Astrocyte (in vitro differentiated cells and primary cell): ENCODE measurements around the gene FRZB. TPM values are rescaled to one million over a fixed set of nuclear protein-coding genes. Genes with fewer than 3 reads are reported as not detected.
"Not testable (repeated sequence)": the region's sequence is repeated elsewhere in the genome, so short reads cannot be mapped to it uniquely, and the experiment has no call there.

Experiments
- DNase-seq: peaks from one replicate; pipeline ENCODE4 v3.0.0-alpha.2; 2010; ENCODE audit warnings: low read depth
- FAIRE-seq: peaks from 2 replicates; lab custom pipeline; 2011; peaks lifted over from hg19 to GRCh38; lab: Jason Lieb, UNC
- H2AFZ ChIP-seq: 2 replicates; pipeline ENCODE4 v1.6.0; 2012; ENCODE audit warnings: low read depth, low read length, inconsistent platforms
- H3K27ac ChIP-seq: 2 replicates; pipeline ENCODE4 v1.5.1; 2011; ENCODE audit warnings: low read depth, low read length, inconsistent platforms
- H3K27me3 ChIP-seq: 2 replicates; pipeline ENCODE4 v1.6.0; 2011; ENCODE audit warnings: low read length, inconsistent platforms; ENCODE audit not compliant: insufficient read depth
- H3K36me3 ChIP-seq: 2 replicates; pipeline ENCODE4 v1.5.1; 2011; ENCODE audit warnings: low read length, inconsistent platforms; ENCODE audit not compliant: insufficient read depth
- H3K4me1 ChIP-seq: 2 replicates; pipeline ENCODE4 v1.5.1; 2011; ENCODE audit warnings: low read length, inconsistent platforms; ENCODE audit not compliant: insufficient read depth
- H3K4me2 ChIP-seq: 2 replicates; pipeline ENCODE4 v1.6.0; 2012; ENCODE audit warnings: low read length, inconsistent platforms
- H3K4me3 ChIP-seq: 2 replicates; pipeline ENCODE4 v1.5.1; 2011; ENCODE audit warnings: low read depth, mild to moderate bottlenecking, low read length, inconsistent platforms; ENCODE audit not compliant: insufficient read depth
- H3K79me2 ChIP-seq: 2 replicates; pipeline ENCODE4 v1.6.0; 2012; ENCODE audit warnings: mild to moderate bottlenecking, low read length, inconsistent platforms; ENCODE audit not compliant: insufficient read depth
- H3K9ac ChIP-seq: 2 replicates; pipeline ENCODE4 v1.6.0; 2012; ENCODE audit warnings: mild to moderate bottlenecking, low read length, inconsistent platforms
- H3K9me3 ChIP-seq: 2 replicates; pipeline ENCODE4 v1.5.1; 2012; ENCODE audit warnings: low read depth, mild to moderate bottlenecking, low read length, inconsistent platforms; ENCODE audit not compliant: insufficient read depth
- H4K20me1 ChIP-seq: 2 replicates; pipeline ENCODE4 v1.6.0; 2012; ENCODE audit warnings: low read length, inconsistent platforms; ENCODE audit not compliant: insufficient read depth
- H3K27ac Mint-ChIP-seq: one replicate; pipeline ENCODE4 v1.8.0; 2021; ENCODE audit warnings: mild to moderate bottlenecking, mixed read lengths; ENCODE audit not compliant: unreplicated experiment
- H3K27me3 Mint-ChIP-seq: one replicate; pipeline ENCODE4 v1.8.0; 2021; ENCODE audit warnings: low read depth, mixed read lengths; ENCODE audit not compliant: unreplicated experiment
- H3K36me3 Mint-ChIP-seq: one replicate; pipeline ENCODE4 v1.8.0; 2021; ENCODE audit warnings: low read depth, mixed read lengths; ENCODE audit not compliant: unreplicated experiment
- H3K4me1 Mint-ChIP-seq: one replicate; pipeline ENCODE4 v1.8.0; 2021; ENCODE audit warnings: low read depth, mixed read lengths; ENCODE audit not compliant: unreplicated experiment
- H3K4me3 Mint-ChIP-seq: one replicate; pipeline ENCODE4 v1.8.0; 2021; ENCODE audit warnings: mild to moderate bottlenecking, moderate library complexity, mixed read lengths; ENCODE audit not compliant: unreplicated experiment
- H3K9me3 Mint-ChIP-seq: one replicate; pipeline ENCODE4 v1.8.0; 2021; ENCODE audit warnings: mild to moderate bottlenecking, mixed read lengths; ENCODE audit not compliant: unreplicated experiment
- EZH2 ChIP-seq: IDR thresholded peaks from 2 replicates; pipeline ENCODE4 v1.6.1; 2012; ENCODE audit warnings: mild to moderate bottlenecking, low read length, inconsistent platforms; ENCODE audit not compliant: insufficient read depth
- total RNA-seq: library from RNA; stranded (reverse); gene quantifications from 2 replicates; pipeline ENCODE4 v1.2.1, GENCODE V29; 2021
- TF ChIP-seq, protein P1 (sequence below): IDR thresholded peaks from 2 replicates; pipeline ENCODE4 v1.5.1; 2011; ENCODE audit warnings: low read depth, mild to moderate bottlenecking, inconsistent platforms, low read length, moderate library complexity; ENCODE audit not compliant: insufficient read depth

The FRZB gene
- total RNA-seq, 1 donor from 2014 or later = 0.77 TPM

DNA sequence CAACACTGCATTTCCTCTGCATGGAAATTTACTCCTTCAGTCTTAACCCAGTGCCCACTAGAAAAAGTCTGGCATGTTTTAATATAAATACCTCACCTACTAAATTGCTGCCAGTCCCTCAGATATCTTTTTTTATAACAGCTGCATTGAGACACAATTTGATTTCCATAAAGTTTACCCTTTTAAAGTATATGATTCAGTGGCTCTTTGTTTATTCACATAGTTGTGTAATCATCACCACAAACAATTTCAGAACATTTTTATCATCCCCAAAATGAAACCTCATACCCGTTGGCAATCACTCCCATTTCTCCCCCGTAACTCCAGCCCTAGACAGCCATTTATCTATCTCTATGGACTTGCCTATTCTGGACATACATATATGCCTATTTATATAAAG is 17.0 kb upstream of the FRZB start:
- Mint-ChIP-seq H3K9me3 (peaks cover 10% of the 10 kb centered on the region), H3K4me3 (no peak overlapping the region), H3K27ac (no peak overlapping the region), H3K36me3 (peaks cover 4% of the 10 kb centered on the region), H3K4me1 (no peaks in the 10 kb centered on the region), H3K27me3 (no peaks in the 10 kb centered on the region)
- Histone ChIP-seq H3K4me1 (no peaks in the 10 kb centered on the region), H4K20me1 (no peaks in the 10 kb centered on the region), H2AFZ (no peak overlapping the region), H3K4me3 (no peak overlapping the region), H3K36me3 (no peaks in the 10 kb centered on the region), H3K79me2 (no peaks in the 10 kb centered on the region), H3K27ac (no peak overlapping the region), H3K9ac (no peak overlapping the region), H3K4me2 (no peak overlapping the region), H3K27me3 (no peaks in the 10 kb centered on the region), H3K9me3 (no peaks in the 10 kb centered on the region)
- TF ChIP-seq EZH2 = no peak
- TF ChIP-seq, protein P1, sequence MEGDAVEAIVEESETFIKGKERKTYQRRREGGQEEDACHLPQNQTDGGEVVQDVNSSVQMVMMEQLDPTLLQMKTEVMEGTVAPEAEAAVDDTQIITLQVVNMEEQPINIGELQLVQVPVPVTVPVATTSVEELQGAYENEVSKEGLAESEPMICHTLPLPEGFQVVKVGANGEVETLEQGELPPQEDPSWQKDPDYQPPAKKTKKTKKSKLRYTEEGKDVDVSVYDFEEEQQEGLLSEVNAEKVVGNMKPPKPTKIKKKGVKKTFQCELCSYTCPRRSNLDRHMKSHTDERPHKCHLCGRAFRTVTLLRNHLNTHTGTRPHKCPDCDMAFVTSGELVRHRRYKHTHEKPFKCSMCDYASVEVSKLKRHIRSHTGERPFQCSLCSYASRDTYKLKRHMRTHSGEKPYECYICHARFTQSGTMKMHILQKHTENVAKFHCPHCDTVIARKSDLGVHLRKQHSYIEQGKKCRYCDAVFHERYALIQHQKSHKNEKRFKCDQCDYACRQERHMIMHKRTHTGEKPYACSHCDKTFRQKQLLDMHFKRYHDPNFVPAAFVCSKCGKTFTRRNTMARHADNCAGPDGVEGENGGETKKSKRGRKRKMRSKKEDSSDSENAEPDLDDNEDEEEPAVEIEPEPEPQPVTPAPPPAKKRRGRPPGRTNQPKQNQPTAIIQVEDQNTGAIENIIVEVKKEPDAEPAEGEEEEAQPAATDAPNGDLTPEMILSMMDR = no peak
- FAIRE-seq (no peak), DNase-seq (no peak)

DNA sequence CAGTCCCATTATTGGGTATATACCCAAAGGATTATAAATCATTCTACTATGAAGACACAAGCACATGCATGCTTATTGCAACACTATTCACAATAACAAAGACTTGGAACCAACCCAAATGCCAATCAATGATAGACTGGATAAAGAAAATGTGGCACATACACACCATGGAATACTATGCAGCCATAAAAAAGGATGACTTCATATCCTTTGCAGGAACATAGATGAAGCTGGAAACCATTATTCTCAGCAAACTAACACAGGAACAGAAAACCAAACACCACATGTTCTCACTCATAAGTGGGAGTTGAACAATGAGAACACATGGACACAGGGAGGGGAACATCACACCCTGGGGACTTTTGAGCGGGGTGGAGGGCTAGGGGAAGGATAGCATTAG is 13.7 kb upstream of the FRZB start:
- H3K4me2 ChIP-seq, H3K4me1 Mint-ChIP-seq, H3K36me3 ChIP-seq, H3K36me3 Mint-ChIP-seq, DNase-seq, H3K79me2 ChIP-seq, H3K27ac Mint-ChIP-seq, H3K27me3 ChIP-seq, H3K4me3 ChIP-seq, H3K9ac ChIP-seq, H2AFZ ChIP-seq, H3K4me3 Mint-ChIP-seq, H3K27ac ChIP-seq, H3K4me1 ChIP-seq, H3K9me3 ChIP-seq, H3K27me3 Mint-ChIP-seq, FAIRE-seq, H4K20me1 ChIP-seq: not testable (repeated sequence)
- peaks cover 18% of the 10 kb centered on the region for H3K9me3 Mint-ChIP-seq

DNA sequence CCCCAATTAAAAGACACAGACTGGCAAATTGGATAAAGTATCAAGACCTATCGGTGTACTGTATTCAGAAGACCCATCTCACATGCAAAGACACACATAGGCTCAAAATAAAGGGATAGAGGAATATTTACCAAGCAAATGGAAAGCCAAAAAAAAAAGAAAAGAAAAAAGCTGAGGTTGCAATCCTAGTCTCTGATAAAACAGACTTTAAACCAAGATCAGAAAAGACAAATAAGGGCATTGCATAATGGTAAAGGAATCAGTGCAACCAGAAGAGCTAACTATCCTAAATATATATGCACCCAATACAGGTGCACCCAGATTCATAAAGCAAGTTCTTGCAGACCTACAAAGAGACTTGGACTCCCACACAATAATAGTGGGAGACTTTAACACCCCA is 10.2 kb upstream of the FRZB start:
- not testable (repeated sequence) for H3K27ac Mint-ChIP-seq, H3K4me1 Mint-ChIP-seq, DNase-seq, H3K79me2 ChIP-seq, H3K36me3 Mint-ChIP-seq, H3K27me3 ChIP-seq, H3K4me1 ChIP-seq, H3K27me3 Mint-ChIP-seq, H4K20me1 ChIP-seq, H2AFZ ChIP-seq, H3K4me3 Mint-ChIP-seq, H3K9me3 ChIP-seq, H3K27ac ChIP-seq, H3K4me2 ChIP-seq, H3K4me3 ChIP-seq, FAIRE-seq, H3K36me3 ChIP-seq, H3K9ac ChIP-seq
- H3K9me3 Mint-ChIP-seq = peaks cover 18% of the 10 kb centered on the region

DNA sequence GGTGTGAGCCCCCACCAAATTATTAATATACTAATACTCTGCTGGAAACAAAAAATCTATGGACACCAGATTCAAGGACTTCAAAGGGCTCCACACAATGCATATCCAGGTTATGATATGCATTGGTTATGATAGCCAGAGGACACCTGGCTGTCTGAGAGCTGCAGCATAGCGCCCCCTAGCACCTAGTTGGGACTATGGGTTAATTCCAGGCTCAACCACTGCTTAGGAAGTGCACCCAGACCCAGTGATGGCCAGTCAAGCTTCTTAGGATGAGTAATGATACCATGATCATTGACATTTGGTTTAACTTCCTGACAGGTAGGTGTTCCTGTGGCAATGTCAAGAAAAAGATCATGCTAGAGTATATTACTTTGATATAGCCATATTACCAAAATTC is 3.8 kb upstream of the FRZB start:
- peaks cover 6% of the 10 kb centered on the region for H3K27me3 ChIP-seq
- no peak overlapping the region for H3K9ac ChIP-seq
- no peaks in the 10 kb centered on the region for H4K20me1 ChIP-seq
- H3K36me3 ChIP-seq = no peaks in the 10 kb centered on the region
- H3K4me1 ChIP-seq = peaks cover 15% of the 10 kb centered on the region
- no peak for TF ChIP-seq EZH2
- TF ChIP-seq, protein P1 = no peak
- H3K4me2 ChIP-seq = no peak overlapping the region
- no peak overlapping the region for H3K4me3 Mint-ChIP-seq
- FAIRE-seq = no peak
- no peak for DNase-seq
- no peaks in the 10 kb centered on the region for H3K36me3 Mint-ChIP-seq
- H3K9me3 ChIP-seq = no peaks in the 10 kb centered on the region
- H3K27ac Mint-ChIP-seq = no peak overlapping the region
- peaks cover 11% of the 10 kb centered on the region for H3K27me3 Mint-ChIP-seq
- peaks cover 16% of the 10 kb centered on the region for H3K4me1 Mint-ChIP-seq
- H3K9me3 Mint-ChIP-seq = peaks cover 3% of the 10 kb centered on the region
- H3K27ac ChIP-seq = no peak overlapping the region
- no peak overlapping the region for H3K4me3 ChIP-seq
- no peaks in the 10 kb centered on the region for H3K79me2 ChIP-seq
- H2AFZ ChIP-seq = no peak overlapping the region
